ENCODE results near the gene LIPK.

The LIPK gene

DNA sequence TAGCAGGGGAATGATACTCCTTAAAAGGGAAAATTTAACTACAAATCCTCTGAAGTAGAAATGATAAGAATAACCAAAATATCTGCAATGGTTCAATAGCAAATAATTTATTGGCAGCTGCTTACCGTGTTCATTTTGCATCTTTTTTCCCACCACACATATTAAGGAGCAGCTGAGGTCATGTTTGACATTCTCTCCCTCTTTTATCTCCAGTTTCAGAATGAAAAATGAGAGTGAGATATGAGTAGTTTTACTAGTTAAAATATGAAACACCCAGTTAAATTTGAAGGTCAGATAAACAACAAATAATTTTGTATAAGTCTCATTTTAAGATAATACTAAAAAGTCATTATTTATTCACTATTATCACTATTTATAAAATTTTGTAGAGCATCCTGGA lies 56.9 kb downstream of the LIPK start:
- DNase-seq (ENCODE audit: insufficient read length, low spot score) (no peak), FAIRE-seq (no peak)
- TF ChIP-seq, protein P1, sequence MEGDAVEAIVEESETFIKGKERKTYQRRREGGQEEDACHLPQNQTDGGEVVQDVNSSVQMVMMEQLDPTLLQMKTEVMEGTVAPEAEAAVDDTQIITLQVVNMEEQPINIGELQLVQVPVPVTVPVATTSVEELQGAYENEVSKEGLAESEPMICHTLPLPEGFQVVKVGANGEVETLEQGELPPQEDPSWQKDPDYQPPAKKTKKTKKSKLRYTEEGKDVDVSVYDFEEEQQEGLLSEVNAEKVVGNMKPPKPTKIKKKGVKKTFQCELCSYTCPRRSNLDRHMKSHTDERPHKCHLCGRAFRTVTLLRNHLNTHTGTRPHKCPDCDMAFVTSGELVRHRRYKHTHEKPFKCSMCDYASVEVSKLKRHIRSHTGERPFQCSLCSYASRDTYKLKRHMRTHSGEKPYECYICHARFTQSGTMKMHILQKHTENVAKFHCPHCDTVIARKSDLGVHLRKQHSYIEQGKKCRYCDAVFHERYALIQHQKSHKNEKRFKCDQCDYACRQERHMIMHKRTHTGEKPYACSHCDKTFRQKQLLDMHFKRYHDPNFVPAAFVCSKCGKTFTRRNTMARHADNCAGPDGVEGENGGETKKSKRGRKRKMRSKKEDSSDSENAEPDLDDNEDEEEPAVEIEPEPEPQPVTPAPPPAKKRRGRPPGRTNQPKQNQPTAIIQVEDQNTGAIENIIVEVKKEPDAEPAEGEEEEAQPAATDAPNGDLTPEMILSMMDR (IDR thresholded peaks at IDR 0.05; ENCODE audit: insufficient read depth, missing control alignments) = no peak

GRCh38 chr10:88763441-88763840 lies 57.4 kb downstream of the LIPK start:
- FAIRE-seq (no peak), DNase-seq (ENCODE audit: insufficient read length, low spot score) (no peak)
- TF ChIP-seq, protein P1 (IDR thresholded peaks at IDR 0.05; ENCODE audit: insufficient read depth, missing control alignments) = no peak

- DNase-seq (ENCODE audit: insufficient read length, low spot score) = no peak
- TF ChIP-seq, protein P1 (IDR thresholded peaks at IDR 0.05; ENCODE audit: insufficient read depth, missing control alignments) = no peak
- no peak for FAIRE-seq
Observed at GRCh38 chr10:88764110-88764509, 58.1 kb downstream of the LIPK start.

GRCh38 chr10:88765816-88766215 lies 59.8 kb downstream of the LIPK start:
- FAIRE-seq = no peak
- TF ChIP-seq, protein P1 (IDR thresholded peaks at IDR 0.05; ENCODE audit: insufficient read depth, missing control alignments) = no peak
- no peak for DNase-seq (ENCODE audit: insufficient read length, low spot score)

- FAIRE-seq (no peak), DNase-seq (ENCODE audit: insufficient read length, low spot score) (no peak)
- TF ChIP-seq, protein P1 (IDR thresholded peaks at IDR 0.05; ENCODE audit: insufficient read depth, missing control alignments) = no peak
Observed at GRCh38 chr10:88769384-88769783, 63.3 kb downstream of the LIPK start.

- DNase-seq (ENCODE audit: insufficient read length, low spot score) (no peak), FAIRE-seq (no peak)
- TF ChIP-seq, protein P1 (IDR thresholded peaks at IDR 0.05; ENCODE audit: insufficient read depth, missing control alignments) = no peak
Observed at GRCh38 chr10:88781206-88781605, 75.2 kb downstream of the LIPK start.

- FAIRE-seq (no peak), DNase-seq (ENCODE audit: insufficient read length, low spot score) (no peak)
- TF ChIP-seq, protein P1 (IDR thresholded peaks at IDR 0.05; ENCODE audit: insufficient read depth, missing control alignments) = no peak
Observed at GRCh38 chr10:88782222-88782621, 76.2 kb downstream of the LIPK start.
